HAP-1 (cell line): ENCODE data around the gene PSMB3.

Experiments used
- DNase-seq, 2 experiments: peaks; one replicate each; pipeline ENCODE4 v3.0.0-alpha.2; 2016 to 2020; ENCODE audit warnings: low spot score in 2 of 2
- H3K27me3 ChIP-seq: fragments of 250-450 bp; sonication (Bioruptor Pico); 2 replicates; pipeline ENCODE4 v1.5.1; 2020; ENCODE audit warnings: low read depth, mild to moderate bottlenecking, moderate library complexity
- H3K36me3 ChIP-seq: fragments of 250-450 bp; sonication (Bioruptor Pico); replicated peaks from 2 replicates; pipeline ENCODE4 v1.5.1; 2020; ENCODE audit warnings: mild to moderate bottlenecking
- H3K4me1 ChIP-seq: fragments of 250-450 bp; sonication (Bioruptor Pico); 2 replicates; pipeline ENCODE4 v1.5.1; 2020; ENCODE audit warnings: mild to moderate bottlenecking
- H3K4me3 ChIP-seq: fragments of 250-450 bp; sonication (Bioruptor Pico); 2 replicates; pipeline ENCODE4 v1.5.1; 2020; ENCODE audit warnings: mild to moderate bottlenecking, moderate library complexity
- H3K9me3 ChIP-seq: fragments of 250-450 bp; sonication (Bioruptor Pico); 2 replicates; pipeline ENCODE4 v1.5.1; 2020; ENCODE audit warnings: mild to moderate bottlenecking, moderate library complexity
- in situ Hi-C: fragments of 300-500 bp; cut with MboI; formaldehyde crosslinking; loops from 3 replicates; pipeline ENCODE4 v1.14.3; 2020; ENCODE audit warnings: low sequenced_read_pairs, inconsistent platforms, mixed read lengths

Gene PSMB3

DNA sequence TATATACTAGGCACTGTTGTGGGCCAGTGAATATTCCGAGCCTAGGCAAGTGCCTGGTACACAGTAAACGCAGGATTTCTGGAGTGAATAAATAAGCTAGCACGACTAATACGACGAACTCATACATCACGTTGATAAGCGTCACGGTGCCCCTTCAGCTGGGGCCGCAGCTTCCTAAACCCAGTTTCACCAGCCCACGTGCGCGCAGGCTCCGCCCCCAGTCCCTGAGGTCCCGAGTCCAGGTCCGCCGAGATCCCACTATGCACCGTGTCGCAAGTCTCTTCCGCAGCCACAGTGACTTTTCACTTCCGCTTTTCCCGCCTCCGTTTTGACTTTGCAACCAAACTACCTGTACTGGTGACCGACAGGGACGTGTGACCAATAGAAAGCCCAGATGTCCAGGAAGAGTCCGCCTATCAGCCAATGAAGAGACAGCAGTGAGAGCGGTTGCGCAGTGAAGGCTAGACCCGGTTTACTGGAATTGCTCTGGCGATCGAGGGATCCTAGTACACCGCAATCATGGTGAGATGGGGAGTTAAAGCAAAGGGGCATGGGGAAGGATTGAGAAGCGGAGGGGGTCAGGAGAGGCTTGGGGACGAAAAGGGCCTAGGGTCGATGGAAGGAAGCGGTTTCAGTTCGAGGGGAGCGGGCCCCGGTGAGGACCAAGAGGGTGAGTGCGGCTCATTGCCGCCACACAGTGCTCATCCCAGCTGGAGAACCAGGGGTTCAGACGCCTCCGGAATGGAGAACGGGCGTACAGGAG, at the start of gene PSMB3:
PSMB3 (plus strand) TSS at position 434 of the 763 bp plus-strand sequence; CDS start at position 520, 86 bp downstream.
- in situ Hi-C loops = no loop called here
- peak within 1 kb of the TSS; percentile 65 for H3K4me3 ChIP-seq
- H3K9me3 ChIP-seq = no peaks in the 10 kb centered on the region
- H3K36me3 ChIP-seq = peaks cover 36% of the 10 kb centered on the region
- H3K4me1 ChIP-seq = peaks cover 16% of the 10 kb centered on the region
- peak; percentile 99 to 100 for DNase-seq
- H3K27me3 ChIP-seq = no peaks in the 10 kb centered on the region

DNA sequence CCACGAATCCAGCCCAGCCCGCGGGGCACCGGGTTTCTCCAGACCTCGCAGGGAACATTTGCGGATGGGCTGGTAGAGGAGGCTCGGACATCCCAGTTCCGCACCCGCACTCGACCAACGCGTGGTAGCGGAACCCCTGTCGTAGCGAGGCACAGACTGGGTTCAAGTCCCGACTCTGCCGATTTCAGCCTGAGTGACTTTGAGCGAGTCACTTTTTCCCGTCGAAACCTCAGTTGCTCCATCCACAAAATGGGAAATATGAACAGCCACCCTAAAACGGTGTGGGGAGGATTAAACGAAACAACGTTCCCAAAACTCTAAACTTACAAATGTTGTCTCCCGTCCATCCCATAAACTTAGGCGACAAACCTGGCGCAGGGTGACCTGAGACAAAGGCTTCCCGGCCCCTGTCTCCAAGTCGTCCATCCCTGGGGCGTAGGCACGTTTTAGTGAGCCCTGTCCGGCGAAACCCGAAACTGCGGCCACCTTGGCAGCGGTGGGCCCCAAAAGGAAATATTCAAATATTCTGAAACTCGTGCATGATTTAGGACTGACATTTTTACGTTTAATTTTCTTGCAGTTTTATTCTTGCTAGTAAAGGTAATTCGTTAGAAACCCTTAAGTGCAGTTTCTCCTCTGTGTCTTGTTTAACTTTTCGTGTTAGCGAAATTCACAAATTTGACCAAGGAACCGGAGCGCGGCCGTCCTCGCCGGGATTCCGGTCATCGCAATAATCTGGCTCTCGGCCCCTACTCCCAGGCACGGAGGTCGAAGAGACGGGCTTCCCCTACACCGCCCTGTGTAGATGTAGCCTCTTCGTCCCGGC, 49.4 kb upstream of the PSMB3 start:
- H3K9me3 ChIP-seq = no peaks in the 10 kb centered on the region
- no peaks in the 10 kb centered on the region for H3K27me3 ChIP-seq
- peak in 1 of 2 experiments; percentile 51 for DNase-seq
- peaks cover 3% of the 10 kb centered on the region for H3K4me1 ChIP-seq
- H3K4me3 ChIP-seq = peak overlapping the region; percentile 81
- no peaks in the 10 kb centered on the region; the same call in none of the 2 replicates for H3K36me3 ChIP-seq
- in situ Hi-C loops = no loop called here

- no peaks in the 10 kb centered on the region for H3K27me3 ChIP-seq
- peaks cover 3% of the 10 kb centered on the region for H3K4me1 ChIP-seq
- H3K4me3 ChIP-seq = peak overlapping the region; percentile 81
- no peaks in the 10 kb centered on the region for H3K9me3 ChIP-seq
- in situ Hi-C loops = no loop called here
- peak; percentile 92 to 97 for DNase-seq
- H3K36me3 ChIP-seq = peaks cover 3% of the 10 kb centered on the region
Measured at GRCh38 chr17:38703742-38704605, 48.6 kb upstream of the PSMB3 start.

DNA sequence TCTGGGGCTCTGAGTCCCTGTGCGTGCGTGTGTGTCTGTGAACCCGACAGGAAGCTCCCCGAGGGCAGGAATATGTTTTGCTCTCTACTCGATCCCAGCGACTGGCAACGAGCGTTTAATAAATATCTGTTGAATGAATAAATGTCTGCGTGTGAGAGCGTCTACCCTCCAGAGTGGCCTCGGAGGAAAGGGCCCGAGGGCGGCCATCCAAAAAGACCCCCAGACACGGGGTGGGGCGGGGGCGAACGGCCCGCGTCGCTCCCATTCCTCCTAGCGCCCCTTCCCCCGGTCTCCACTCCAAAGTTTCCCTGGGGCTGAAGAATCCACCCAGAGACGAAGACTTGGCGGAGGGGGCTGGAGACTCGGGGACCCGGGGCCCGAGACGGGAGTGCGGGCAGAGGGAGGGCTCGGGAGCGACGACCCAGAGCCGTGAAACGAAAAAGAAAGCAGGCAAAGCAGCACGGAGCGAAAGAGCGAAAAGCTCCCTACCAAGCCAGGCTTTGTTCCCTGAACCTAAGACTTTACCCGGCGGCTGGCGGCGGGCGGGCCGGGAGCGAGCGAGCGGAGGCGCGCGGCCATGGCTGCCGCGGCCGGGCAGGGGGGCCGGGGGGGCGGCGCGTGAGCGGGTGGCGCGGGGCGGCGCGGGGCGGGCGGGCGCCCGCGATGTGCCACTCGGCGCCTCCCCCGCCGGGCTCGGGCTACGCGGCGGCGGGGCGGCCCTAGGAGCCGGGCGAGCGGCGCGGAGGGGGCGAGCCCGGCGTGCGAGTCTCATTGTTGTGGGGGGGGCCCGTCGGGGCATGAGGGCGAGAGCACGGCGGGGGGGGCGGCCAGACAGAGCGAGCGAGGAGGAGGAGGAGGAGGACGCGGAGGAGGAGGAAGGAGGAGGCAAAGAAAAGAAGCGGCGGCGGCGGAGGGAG, 47.7 kb upstream of the PSMB3 start, which contains the start of gene MLLT6:
MLLT6 (plus strand) TSS at position 668 of the 917 bp plus-strand sequence. CDS start 360 bp downstream, outside the sequence.
- Histone ChIP-seq H3K27me3 (no peaks in the 10 kb centered on the region), H3K36me3 (peaks cover 12% of the 10 kb centered on the region), H3K4me1 (peaks cover 3% of the 10 kb centered on the region), H3K9me3 (no peaks in the 10 kb centered on the region), H3K4me3 (peak within 1 kb of the TSS; percentile 81)
- in situ Hi-C loops = no loop called here
- peak; percentile 78 to 86 for DNase-seq

DNA sequence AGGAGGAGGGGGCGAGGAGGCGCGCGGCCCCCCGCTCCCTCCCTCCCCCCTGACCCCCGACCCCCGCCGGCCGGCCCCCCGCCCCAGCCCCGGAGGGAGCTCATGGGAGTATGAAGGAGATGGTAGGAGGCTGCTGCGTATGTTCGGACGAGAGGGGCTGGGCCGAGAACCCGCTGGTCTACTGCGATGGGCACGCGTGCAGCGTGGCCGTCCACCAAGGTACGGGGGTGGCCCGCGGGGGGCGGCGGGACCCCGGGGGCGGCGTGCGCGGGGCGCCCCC, 47.1 kb upstream of the PSMB3 start:
- H3K9me3 ChIP-seq = no peaks in the 10 kb centered on the region
- in situ Hi-C loops = no loop called here
- no peaks in the 10 kb centered on the region for H3K27me3 ChIP-seq
- DNase-seq = peak in 1 of 2 experiments; percentile 29
- peaks cover 16% of the 10 kb centered on the region for H3K36me3 ChIP-seq
- H3K4me1 ChIP-seq = peaks cover 3% of the 10 kb centered on the region
- H3K4me3 ChIP-seq = peak overlapping the region; percentile 81

- in situ Hi-C loops = no loop called here
- Histone ChIP-seq H3K27me3 (no peaks in the 10 kb centered on the region), H3K9me3 (no peaks in the 10 kb centered on the region), H3K36me3 (peaks cover 18% of the 10 kb centered on the region), H3K4me1 (peaks cover 3% of the 10 kb centered on the region), H3K4me3 (peak overlapping the region; percentile 81)
- DNase-seq = peak; percentile 84
Measured at GRCh38 chr17:38705803-38706504, 46.6 kb upstream of the PSMB3 start.

- DNase-seq = peak in 1 of 2 experiments; percentile 48
- H3K4me3 ChIP-seq = peak overlapping the region; percentile 81
- peaks cover 23% of the 10 kb centered on the region for H3K36me3 ChIP-seq
- no peaks in the 10 kb centered on the region for H3K9me3 ChIP-seq
- H3K27me3 ChIP-seq = no peaks in the 10 kb centered on the region
- in situ Hi-C loops = no loop called here
- H3K4me1 ChIP-seq = peaks cover 3% of the 10 kb centered on the region
Measured at GRCh38 chr17:38706505-38707216, 45.9 kb upstream of the PSMB3 start.

- H3K27me3 ChIP-seq = no peaks in the 10 kb centered on the region
- DNase-seq = no peak
- peaks cover 3% of the 10 kb centered on the region for H3K4me1 ChIP-seq
- no peaks in the 10 kb centered on the region for H3K9me3 ChIP-seq
- in situ Hi-C loops = no loop called here
- peaks cover 33% of the 10 kb centered on the region for H3K36me3 ChIP-seq
- no peak overlapping the region for H3K4me3 ChIP-seq
Measured at GRCh38 chr17:38707678-38708351, 44.7 kb upstream of the PSMB3 start.

- DNase-seq = no peak
- H3K4me1 ChIP-seq = no peaks in the 10 kb centered on the region; the same call in 1 of the 2 replicates
- H3K9me3 ChIP-seq = no peaks in the 10 kb centered on the region
- in situ Hi-C loops = no loop called here
- peaks cover 45% of the 10 kb centered on the region for H3K36me3 ChIP-seq
- no peak overlapping the region for H3K4me3 ChIP-seq
- no peaks in the 10 kb centered on the region for H3K27me3 ChIP-seq
Measured at GRCh38 chr17:38709104-38709820, 43.3 kb upstream of the PSMB3 start.

DNA sequence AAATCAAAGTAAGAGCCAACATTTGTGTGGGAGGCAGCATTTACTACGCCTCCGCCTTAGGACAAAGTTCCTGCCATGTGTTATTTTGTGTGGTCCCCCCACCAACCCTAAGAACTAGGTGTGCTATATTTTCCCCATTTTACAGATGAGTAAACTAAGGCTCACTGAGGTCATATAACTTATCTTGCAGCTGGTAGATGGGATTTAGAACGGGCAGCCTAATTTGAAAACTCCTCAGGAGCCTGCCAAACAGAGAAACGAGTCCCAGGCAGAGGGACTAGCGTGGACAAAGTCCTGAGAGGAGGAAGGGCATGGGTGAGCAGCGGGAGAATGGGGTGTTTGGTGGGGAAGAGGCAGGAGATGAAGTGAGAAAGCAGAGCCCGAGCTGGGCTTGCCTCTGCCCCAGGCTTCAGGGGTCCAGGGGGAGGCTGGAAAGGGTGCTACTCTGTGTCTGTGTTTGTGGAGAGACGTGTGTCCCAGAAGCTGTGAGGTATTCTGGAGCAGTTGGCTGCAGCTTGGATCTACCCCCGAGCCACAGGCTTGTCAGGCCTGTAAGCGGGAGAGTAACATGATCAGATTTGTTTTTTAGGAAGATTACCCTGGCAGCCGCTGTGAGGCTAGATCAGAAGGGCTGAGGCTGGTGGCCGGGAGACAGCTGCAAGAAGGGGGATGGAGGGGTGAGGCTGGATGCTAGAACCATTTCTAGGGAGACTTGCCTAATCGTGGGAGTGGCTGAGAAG, 42.5 kb upstream of the PSMB3 start:
- in situ Hi-C loops = no loop called here

More for the DNA sequence above, 42.5 kb upstream of the PSMB3 start:
- Histone ChIP-seq H3K4me1 (no peaks in the 10 kb centered on the region; the same call in 1 of the 2 replicates), H3K4me3 (no peak overlapping the region), H3K27me3 (no peaks in the 10 kb centered on the region), H3K9me3 (no peaks in the 10 kb centered on the region), H3K36me3 (peaks cover 47% of the 10 kb centered on the region)
- no peak for DNase-seq
